OCI-LY3 (cell line): ENCODE data around the gene CRYGN.

Source experiments
- CTCF ChIP-seq: fragments of 200-600, 300-600 bp; sonication (generic); IDR thresholded peaks from 2 replicates; pipeline ENCODE4 v1.5.1; 2014; ENCODE audit warnings: antibody characterized with exemption, low read length, low read depth
- EZH2phosphoT487 ChIP-seq: fragments of 200-600 bp; shearing (Covaris generic); IDR thresholded peaks from 2 replicates; pipeline ENCODE4 v1.6.1; 2018; ENCODE audit warnings: antibody characterized with exemption, mixed run types, low read depth

- no peak for TF ChIP-seq CTCF
- no peak for TF ChIP-seq EZH2phosphoT487
These were observed 47.5 kb downstream of the CRYGN start for GRCh38 chr7:151392426-151392825.
